ENCODE data around the gene FARP2. TPM values are rescaled to one million over a fixed set of nuclear protein-coding genes. Genes with fewer than 3 reads are reported as not detected.

Gene FARP2
- total RNA-seq, 1 donor from 2014 or later, result 54.5 TPM

DNA sequence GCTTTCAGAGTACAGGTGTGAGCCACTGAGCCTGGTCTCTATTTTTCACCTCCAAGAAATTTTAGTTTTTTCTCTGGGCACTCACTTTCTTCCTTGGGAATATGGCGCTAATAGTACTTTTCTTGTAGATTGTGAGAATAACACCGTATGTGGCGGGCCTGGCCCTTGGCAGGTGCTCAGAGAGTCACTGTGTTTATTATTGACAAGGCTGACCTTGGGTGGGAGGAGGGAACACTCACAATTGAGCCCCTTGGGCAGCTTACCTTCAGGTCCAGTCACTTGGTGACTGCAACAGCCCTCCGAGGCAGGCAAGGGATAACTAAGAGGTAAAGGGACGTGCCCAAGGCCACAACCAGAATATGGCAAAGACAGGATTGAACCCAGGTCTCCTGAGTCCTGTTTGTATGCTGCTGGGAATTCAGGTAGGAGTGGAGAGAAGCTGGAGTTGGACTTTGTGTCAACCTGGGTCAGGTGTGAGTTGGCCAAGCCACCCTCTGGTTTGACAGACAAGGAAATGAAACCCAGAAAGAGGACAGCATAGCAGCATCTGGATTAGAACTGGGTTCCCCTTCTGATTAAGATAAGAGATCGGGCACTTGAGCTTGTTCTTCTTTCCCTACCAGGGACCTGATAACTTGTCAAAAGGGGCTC lies 155.1 kb downstream of the FARP2 start:
- no peak overlapping the region for H3K4me3 Mint-ChIP-seq (ENCODE audit: unreplicated experiment)
- H3K36me3 Mint-ChIP-seq (ENCODE audit: unreplicated experiment), result peaks cover 6% of the 10 kb centered on the region
- no peak overlapping the region for H3K27ac Mint-ChIP-seq (ENCODE audit: unreplicated experiment)
- TF ChIP-seq, protein P1, sequence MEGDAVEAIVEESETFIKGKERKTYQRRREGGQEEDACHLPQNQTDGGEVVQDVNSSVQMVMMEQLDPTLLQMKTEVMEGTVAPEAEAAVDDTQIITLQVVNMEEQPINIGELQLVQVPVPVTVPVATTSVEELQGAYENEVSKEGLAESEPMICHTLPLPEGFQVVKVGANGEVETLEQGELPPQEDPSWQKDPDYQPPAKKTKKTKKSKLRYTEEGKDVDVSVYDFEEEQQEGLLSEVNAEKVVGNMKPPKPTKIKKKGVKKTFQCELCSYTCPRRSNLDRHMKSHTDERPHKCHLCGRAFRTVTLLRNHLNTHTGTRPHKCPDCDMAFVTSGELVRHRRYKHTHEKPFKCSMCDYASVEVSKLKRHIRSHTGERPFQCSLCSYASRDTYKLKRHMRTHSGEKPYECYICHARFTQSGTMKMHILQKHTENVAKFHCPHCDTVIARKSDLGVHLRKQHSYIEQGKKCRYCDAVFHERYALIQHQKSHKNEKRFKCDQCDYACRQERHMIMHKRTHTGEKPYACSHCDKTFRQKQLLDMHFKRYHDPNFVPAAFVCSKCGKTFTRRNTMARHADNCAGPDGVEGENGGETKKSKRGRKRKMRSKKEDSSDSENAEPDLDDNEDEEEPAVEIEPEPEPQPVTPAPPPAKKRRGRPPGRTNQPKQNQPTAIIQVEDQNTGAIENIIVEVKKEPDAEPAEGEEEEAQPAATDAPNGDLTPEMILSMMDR (IDR thresholded peaks at IDR 0.05), result no peak
- H3K9me3 Mint-ChIP-seq (ENCODE audit: unreplicated experiment), result no peaks in the 10 kb centered on the region
- DNase-seq (ENCODE audit: extremely low spot score, unreplicated experiment), result no peak
- peaks cover 26% of the 10 kb centered on the region for H3K4me1 Mint-ChIP-seq (ENCODE audit: unreplicated experiment)
- H3K27me3 Mint-ChIP-seq (ENCODE audit: unreplicated experiment), result no peaks in the 10 kb centered on the region

GRCh38 chr2:241514553-241514952 lies 158.5 kb downstream of the FARP2 start:
- no peaks in the 10 kb centered on the region for H3K27me3 Mint-ChIP-seq (ENCODE audit: unreplicated experiment)
- no peaks in the 10 kb centered on the region for H3K9me3 Mint-ChIP-seq (ENCODE audit: unreplicated experiment)
- H3K4me1 Mint-ChIP-seq (ENCODE audit: unreplicated experiment), result peaks cover 11% of the 10 kb centered on the region
- DNase-seq (ENCODE audit: extremely low spot score, unreplicated experiment), result no peak
- no peak overlapping the region for H3K27ac Mint-ChIP-seq (ENCODE audit: unreplicated experiment)
- TF ChIP-seq, protein P1 (IDR thresholded peaks at IDR 0.05), result no peak
- no peak overlapping the region for H3K4me3 Mint-ChIP-seq (ENCODE audit: unreplicated experiment)
- peaks cover 6% of the 10 kb centered on the region for H3K36me3 Mint-ChIP-seq (ENCODE audit: unreplicated experiment)

- peak overlapping the region; percentile 51 for H3K27ac Mint-ChIP-seq (ENCODE audit: unreplicated experiment)
- peaks cover 8% of the 10 kb centered on the region for H3K4me1 Mint-ChIP-seq (ENCODE audit: unreplicated experiment)
- TF ChIP-seq, protein P1 (IDR thresholded peaks at IDR 0.05), result no peak
- no peak overlapping the region for H3K4me3 Mint-ChIP-seq (ENCODE audit: unreplicated experiment)
- peaks cover 6% of the 10 kb centered on the region for H3K36me3 Mint-ChIP-seq (ENCODE audit: unreplicated experiment)
- no peaks in the 10 kb centered on the region for H3K27me3 Mint-ChIP-seq (ENCODE audit: unreplicated experiment)
- DNase-seq (ENCODE audit: extremely low spot score, unreplicated experiment), result no peak
- H3K9me3 Mint-ChIP-seq (ENCODE audit: unreplicated experiment), result no peaks in the 10 kb centered on the region
These were observed 159.1 kb downstream of the FARP2 start for GRCh38 chr2:241514986-241515737.

- H3K9me3 Mint-ChIP-seq (ENCODE audit: unreplicated experiment), result no peaks in the 10 kb centered on the region
These were observed 160.5 kb downstream of the FARP2 start for GRCh38 chr2:241516520-241516965.

DNA sequence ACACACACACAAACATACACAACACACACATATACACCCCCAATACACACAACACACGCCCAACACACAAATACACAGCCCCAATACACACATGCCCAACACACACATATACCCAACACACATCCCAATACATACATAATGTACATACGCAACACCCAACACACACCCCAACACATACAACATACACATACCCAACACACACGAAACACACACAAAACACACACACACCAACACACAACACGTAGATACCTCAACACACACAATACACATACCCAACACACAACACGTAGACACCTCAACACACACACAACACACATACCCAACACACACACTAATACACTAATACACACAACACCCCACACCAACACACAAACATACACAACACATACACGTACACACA lies 161.2 kb downstream of the FARP2 start:
- Mint-ChIP-seq H3K36me3 (ENCODE audit: unreplicated experiment) (no peaks in the 10 kb centered on the region), H3K4me1 (ENCODE audit: unreplicated experiment) (peaks cover 8% of the 10 kb centered on the region), H3K27me3 (ENCODE audit: unreplicated experiment) (no peaks in the 10 kb centered on the region), H3K4me3 (ENCODE audit: unreplicated experiment) (no peak overlapping the region), H3K27ac (ENCODE audit: unreplicated experiment) (no peak overlapping the region), H3K9me3 (ENCODE audit: unreplicated experiment) (no peaks in the 10 kb centered on the region)
- no peak for DNase-seq (ENCODE audit: extremely low spot score, unreplicated experiment)
- TF ChIP-seq, protein P1 (IDR thresholded peaks at IDR 0.05), result no peak

More at GRCh38 chr2:241516520-241516965, 160.5 kb downstream of the FARP2 start:
- no peaks in the 10 kb centered on the region for H3K27me3 Mint-ChIP-seq (ENCODE audit: unreplicated experiment)
- no peak overlapping the region for H3K27ac Mint-ChIP-seq (ENCODE audit: unreplicated experiment)
- DNase-seq (ENCODE audit: extremely low spot score, unreplicated experiment), result no peak
- TF ChIP-seq, protein P1 (IDR thresholded peaks at IDR 0.05), result no peak
- no peak overlapping the region for H3K4me3 Mint-ChIP-seq (ENCODE audit: unreplicated experiment)
- no peaks in the 10 kb centered on the region for H3K36me3 Mint-ChIP-seq (ENCODE audit: unreplicated experiment)
- peaks cover 8% of the 10 kb centered on the region for H3K4me1 Mint-ChIP-seq (ENCODE audit: unreplicated experiment)
